ENCODE data around the gene NR3C1.

The NR3C1 gene

DNA sequence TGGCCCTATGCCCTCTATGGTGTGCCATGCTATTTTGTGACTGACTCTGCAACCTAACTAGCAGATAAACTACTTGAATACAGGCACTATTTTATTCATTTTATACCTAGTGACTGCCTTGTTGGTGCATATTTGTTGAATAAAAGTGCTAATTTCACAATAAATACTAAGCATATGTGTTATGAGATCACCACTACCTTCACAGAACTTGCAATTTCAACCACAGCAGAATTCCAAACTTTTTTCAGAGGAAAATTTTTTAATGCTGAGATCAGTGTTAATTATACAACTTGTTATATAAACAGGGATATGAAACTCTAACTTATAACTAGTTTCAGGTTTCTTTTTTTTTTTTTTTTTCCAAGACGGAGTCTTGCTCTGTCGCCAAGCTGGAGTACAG lies 94.8 kb downstream of the NR3C1 start:
- H3F3A ChIP-seq (ENCODE audit: control insufficient read depth, insufficient read depth), result no peaks in the 10 kb centered on the region
- H3K79me2 ChIP-seq (ENCODE audit: control insufficient read depth, low read length), result peaks cover 70% of the 10 kb centered on the region
- no peak overlapping the region for H3K4me2 ChIP-seq (ENCODE audit: low read length)
- peaks cover 18% of the 10 kb centered on the region for H3K4me1 ChIP-seq (ENCODE audit: control insufficient read depth, low read length)
- peaks cover 96% of the 10 kb centered on the region for H3K36me3 ChIP-seq (ENCODE audit: control insufficient read depth, low read length)
- H3K9me3 ChIP-seq (ENCODE audit: control insufficient read depth, insufficient read depth, low read length), result no peaks in the 10 kb centered on the region
- H3K27ac ChIP-seq (ENCODE audit: low read depth, low read length), result no peak overlapping the region
- no peaks in the 10 kb centered on the region for H3K27me3 ChIP-seq (ENCODE audit: control insufficient read depth, low read length)
- TF ChIP-seq CTCF (IDR thresholded peaks at IDR 0.05; ENCODE audit: low read depth, low read length, poor library complexity, severe bottlenecking) (no peak), EZH2phosphoT487 (IDR thresholded peaks at IDR 0.05; ENCODE audit: borderline replicate concordance, low read length) (no peak)
- no peaks in the 10 kb centered on the region for H3K9me2 ChIP-seq (replicated peaks; ENCODE audit: control insufficient read depth, low read length)
- no peaks in the 10 kb centered on the region for H4K20me1 ChIP-seq (ENCODE audit: control insufficient read depth, insufficient read depth, low read depth, low read length)
- H3K4me3 ChIP-seq (ENCODE audit: low read length), result no peak overlapping the region

GRCh38 chr5:143306040-143306439 lies 97.4 kb downstream of the NR3C1 start:
- TF ChIP-seq EZH2phosphoT487 (IDR thresholded peaks at IDR 0.05; ENCODE audit: borderline replicate concordance, low read length), result no peak
- no peaks in the 10 kb centered on the region for H3F3A ChIP-seq (ENCODE audit: control insufficient read depth, insufficient read depth)
- H3K4me1 ChIP-seq (ENCODE audit: control insufficient read depth, low read length), result 0 out of 2 replicates have a peak, but pooled peaks cover 8% of the 10 kb centered on the region
- H3K9me2 ChIP-seq (replicated peaks; ENCODE audit: control insufficient read depth, low read length), result no peaks in the 10 kb centered on the region
- H3K4me2 ChIP-seq (ENCODE audit: low read length), result no peak overlapping the region
- H3K79me2 ChIP-seq (ENCODE audit: control insufficient read depth, low read length), result peaks cover 56% of the 10 kb centered on the region
- no peak overlapping the region for H3K4me3 ChIP-seq (ENCODE audit: low read length)
- H3K27ac ChIP-seq (ENCODE audit: low read depth, low read length), result no peak overlapping the region
- peaks cover 93% of the 10 kb centered on the region for H3K36me3 ChIP-seq (ENCODE audit: control insufficient read depth, low read length)
- H4K20me1 ChIP-seq (ENCODE audit: control insufficient read depth, insufficient read depth, low read depth, low read length), result no peaks in the 10 kb centered on the region
- H3K9me3 ChIP-seq (ENCODE audit: control insufficient read depth, insufficient read depth, low read length), result no peaks in the 10 kb centered on the region
- no peaks in the 10 kb centered on the region for H3K27me3 ChIP-seq (ENCODE audit: control insufficient read depth, low read length)

DNA sequence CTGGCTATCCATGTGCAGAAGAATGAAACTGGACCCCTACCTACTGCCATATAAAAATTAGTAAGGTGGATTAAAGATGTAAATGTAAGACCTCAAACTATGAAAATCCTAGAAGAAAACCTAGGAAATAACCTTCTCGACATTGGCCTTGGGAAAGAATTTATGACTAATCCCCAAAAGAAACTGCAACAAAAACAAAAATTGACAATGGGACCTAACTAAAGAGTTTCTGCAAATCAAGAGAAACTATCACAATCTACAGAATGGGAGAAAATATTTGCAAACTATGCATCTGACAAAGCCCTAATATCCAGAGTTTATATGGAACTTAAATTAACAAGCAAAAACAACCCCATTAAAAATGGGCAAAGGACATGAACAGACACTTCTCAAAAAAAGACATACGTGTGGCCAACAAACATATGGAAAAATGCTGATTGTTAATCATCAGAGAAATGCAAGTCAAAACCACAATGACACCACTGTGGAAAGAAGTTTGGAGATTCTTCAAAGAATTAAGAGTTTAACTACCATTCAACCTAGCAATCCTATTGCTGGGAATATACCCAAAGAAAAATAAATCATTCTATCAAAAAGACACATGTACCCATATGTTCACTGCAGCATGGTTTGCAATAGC lies 98.5 kb downstream of the NR3C1 start:
- peaks cover under 1% of the 10 kb centered on the region; the same call in 1 of the 2 replicates for H3F3A ChIP-seq (ENCODE audit: control insufficient read depth, insufficient read depth)
- 0 out of 2 replicates have a peak, but pooled peaks cover 8% of the 10 kb centered on the region for H3K4me1 ChIP-seq (ENCODE audit: control insufficient read depth, low read length)
- H3K9me3 ChIP-seq (ENCODE audit: control insufficient read depth, insufficient read depth, low read length), result no peaks in the 10 kb centered on the region
- no peak overlapping the region for H3K4me2 ChIP-seq (ENCODE audit: low read length)
- peaks cover 50% of the 10 kb centered on the region for H3K79me2 ChIP-seq (ENCODE audit: control insufficient read depth, low read length)
- H3K27me3 ChIP-seq (ENCODE audit: control insufficient read depth, low read length), result no peaks in the 10 kb centered on the region
- peaks cover 92% of the 10 kb centered on the region for H3K36me3 ChIP-seq (ENCODE audit: control insufficient read depth, low read length)
- H3K9me2 ChIP-seq (replicated peaks; ENCODE audit: control insufficient read depth, low read length), result no peaks in the 10 kb centered on the region
- no peak overlapping the region for H3K4me3 ChIP-seq (ENCODE audit: low read length)
- TF ChIP-seq EZH2phosphoT487 (IDR thresholded peaks at IDR 0.05; ENCODE audit: borderline replicate concordance, low read length), result no peak
- no peak for TF ChIP-seq CTCF (IDR thresholded peaks at IDR 0.05; ENCODE audit: low read depth, low read length, poor library complexity, severe bottlenecking)
- no peaks in the 10 kb centered on the region for H4K20me1 ChIP-seq (ENCODE audit: control insufficient read depth, insufficient read depth, low read depth, low read length)
- no peak overlapping the region for H3K27ac ChIP-seq (ENCODE audit: low read depth, low read length)

GRCh38 chr5:143302341-143303045 lies 101.0 kb downstream of the NR3C1 start:
- Histone ChIP-seq H3K27me3 (ENCODE audit: control insufficient read depth, low read length) (no peaks in the 10 kb centered on the region), H3K4me3 (ENCODE audit: low read length) (no peak overlapping the region), H3K79me2 (ENCODE audit: control insufficient read depth, low read length) (peaks cover 41% of the 10 kb centered on the region), H3K27ac (ENCODE audit: low read depth, low read length) (no peak overlapping the region), H3K4me1 (ENCODE audit: control insufficient read depth, low read length) (0 out of 2 replicates have a peak, but pooled peaks cover 8% of the 10 kb centered on the region), H3K9me2 (replicated peaks; ENCODE audit: control insufficient read depth, low read length) (no peaks in the 10 kb centered on the region), H3K36me3 (ENCODE audit: control insufficient read depth, low read length) (peaks cover 89% of the 10 kb centered on the region), H3K9me3 (ENCODE audit: control insufficient read depth, insufficient read depth, low read length) (no peaks in the 10 kb centered on the region), H3F3A (ENCODE audit: control insufficient read depth, insufficient read depth) (peaks cover 3% of the 10 kb centered on the region; the same call in 1 of the 2 replicates), H4K20me1 (ENCODE audit: control insufficient read depth, insufficient read depth, low read depth, low read length) (no peaks in the 10 kb centered on the region), H3K4me2 (ENCODE audit: low read length) (no peak overlapping the region)
- TF ChIP-seq CTCF (IDR thresholded peaks at IDR 0.05; ENCODE audit: low read depth, low read length, poor library complexity, severe bottlenecking) (no peak), EZH2phosphoT487 (IDR thresholded peaks at IDR 0.05; ENCODE audit: borderline replicate concordance, low read length) (no peak)
